ENCODE measurements around the gene AQP12B.

DNA sequence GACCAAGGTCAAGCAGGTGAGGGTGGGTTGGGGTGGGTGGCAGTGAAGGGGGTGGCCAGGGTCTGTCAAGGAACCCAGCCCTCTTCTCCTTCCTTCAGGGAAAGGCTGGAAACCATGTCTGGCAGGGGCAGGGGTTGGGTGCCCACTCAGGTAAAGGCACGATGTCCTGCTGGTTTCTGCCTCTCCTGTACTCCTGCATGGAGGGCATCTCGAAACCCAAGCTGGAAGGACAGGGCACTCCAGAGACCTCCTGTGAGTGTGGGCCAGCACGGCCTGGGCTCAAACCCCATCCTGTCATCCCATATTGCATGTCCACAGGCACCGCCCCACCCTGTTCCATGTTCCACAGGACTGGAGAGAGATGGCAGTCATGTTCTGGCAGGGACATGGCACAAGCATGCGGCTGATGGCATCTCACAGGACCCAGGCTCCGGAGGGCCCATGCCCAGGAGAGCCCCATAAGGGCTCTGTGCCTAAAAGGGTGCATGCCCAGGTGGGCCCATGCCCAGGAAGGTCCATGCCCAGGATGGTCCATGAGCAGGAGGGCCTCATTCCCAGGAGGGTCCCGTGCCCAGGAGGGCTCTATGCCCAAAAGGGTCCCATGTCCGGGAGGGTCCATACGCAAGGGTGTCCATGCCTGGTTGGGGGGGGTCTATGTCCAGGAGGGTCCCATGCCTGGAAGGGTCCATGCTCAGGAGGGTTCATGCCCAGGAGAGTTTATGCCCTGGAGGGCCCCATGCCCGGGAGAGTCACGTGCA, 51.0 kb downstream of the AQP12B start:
- TF ChIP-seq, protein P1, sequence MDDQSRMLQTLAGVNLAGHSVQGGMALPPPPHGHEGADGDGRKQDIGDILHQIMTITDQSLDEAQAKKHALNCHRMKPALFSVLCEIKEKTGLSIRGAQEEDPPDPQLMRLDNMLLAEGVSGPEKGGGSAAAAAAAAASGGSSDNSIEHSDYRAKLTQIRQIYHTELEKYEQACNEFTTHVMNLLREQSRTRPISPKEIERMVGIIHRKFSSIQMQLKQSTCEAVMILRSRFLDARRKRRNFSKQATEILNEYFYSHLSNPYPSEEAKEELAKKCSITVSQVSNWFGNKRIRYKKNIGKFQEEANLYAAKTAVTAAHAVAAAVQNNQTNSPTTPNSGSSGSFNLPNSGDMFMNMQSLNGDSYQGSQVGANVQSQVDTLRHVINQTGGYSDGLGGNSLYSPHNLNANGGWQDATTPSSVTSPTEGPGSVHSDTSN (CRISPR knock-in tag; IDR thresholded peaks at IDR 0.05; ENCODE audit: borderline replicate concordance), result no peak
- TF ChIP-seq HMG20A (CRISPR knock-in tag; IDR thresholded peaks at IDR 0.05; ENCODE audit: borderline replicate concordance) (no peak), ZNF446 (CRISPR knock-in tag; IDR thresholded peaks at IDR 0.05) (no peak), JUNB (CRISPR knock-in tag; IDR thresholded peaks at IDR 0.05; ENCODE audit: borderline replicate concordance) (no peak), ELF4 (CRISPR knock-in tag; IDR thresholded peaks at IDR 0.05; ENCODE audit: borderline replicate concordance) (no peak), PHF21A (CRISPR knock-in tag; IDR thresholded peaks at IDR 0.05) (no peak), YY1 (IDR thresholded peaks at IDR 0.05; ENCODE audit: insufficient read depth, insufficient replicate concordance, low read depth, low read length) (no peak), KDM1A (CRISPR knock-in tag; IDR thresholded peaks at IDR 0.05) (no peak)

All from HepG2 (cell line).